Cardiac fibroblast (primary cell): ENCODE data around the gene SBK1.
"Not testable (repeated sequence)": the region's sequence is repeated elsewhere in the genome, so short reads cannot be mapped to it uniquely, and the experiment has no call there.

Experiments used
- DNase-seq, 2 donors: peaks; one replicate each; pipeline versions ENCODE4 v3.0.0 to v3.0.0-alpha.2; 2010; ENCODE audit warnings: low read depth in 2 of 2
- H3K4me3 ChIP-seq, 2 donors: replicated peaks in 1 of 2; 1 replicate in 1 of 2; 2 replicates in 1 of 2; pipeline ENCODE4 v1.5.1; 2011; ENCODE audit warnings: low read depth in 2 of 2, low read length in 2 of 2, mild to moderate bottlenecking in 2 of 2, moderate library complexity in 1 of 2
- CTCF ChIP-seq: IDR thresholded peaks from one replicate; pipeline ENCODE4 v1.5.1; 2011; ENCODE audit warnings: low read depth, mild to moderate bottlenecking, low read length, inconsistent platforms

Gene SBK1

DNA sequence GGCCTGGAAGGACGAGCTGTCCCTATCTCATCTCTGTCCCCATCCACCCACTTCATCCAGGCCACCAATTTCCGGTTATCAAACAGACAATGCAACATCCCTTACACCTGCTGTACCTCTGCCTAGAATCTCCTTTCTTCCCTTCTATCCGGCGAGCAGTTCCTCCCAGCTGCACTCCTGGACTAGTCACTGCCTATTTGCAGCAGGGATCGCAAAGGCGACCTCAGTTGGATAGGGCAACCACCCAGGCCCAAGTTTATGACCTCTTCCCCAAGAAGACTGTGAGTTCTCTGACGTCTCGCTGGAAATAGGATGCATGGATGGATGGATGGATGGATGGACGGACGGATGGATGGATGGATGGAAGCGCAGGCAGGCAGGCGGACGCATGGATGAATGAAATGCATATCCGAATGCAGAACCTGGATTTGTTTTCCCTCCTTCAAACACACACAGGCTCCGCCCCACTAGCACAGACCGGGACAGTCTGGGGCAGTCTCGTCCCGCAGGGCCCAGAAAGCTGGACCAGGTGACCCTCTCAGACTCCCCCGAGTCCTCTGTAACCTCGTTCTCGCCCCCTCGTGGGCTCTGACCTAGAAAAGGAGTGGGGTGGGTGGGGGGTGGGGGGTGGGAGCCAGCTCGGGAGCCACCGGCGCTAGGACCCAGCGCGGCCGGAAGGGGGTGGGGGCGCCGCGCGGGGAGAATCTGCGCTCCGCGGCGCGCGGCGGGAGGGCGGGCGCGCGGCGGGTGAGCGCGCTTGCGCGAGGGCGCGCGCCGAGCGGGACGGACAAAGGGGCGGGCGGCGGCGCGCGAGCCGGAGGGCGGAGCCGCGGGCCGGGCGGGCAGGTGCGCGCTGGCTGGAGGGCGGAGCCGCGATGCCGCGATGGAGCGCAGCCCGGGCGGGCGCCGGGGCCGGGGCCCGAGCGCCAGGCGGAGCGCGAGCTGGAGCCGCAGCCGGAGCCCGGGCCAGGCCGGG, at the start of gene SBK1:
Gene SBK1 (plus strand): TSS at position 875 of the 976 bp plus-strand sequence. CDS start 24,867 bp downstream, outside the sequence.
- no peak for TF ChIP-seq CTCF

GRCh38 chr16:28249483-28249882, 42.8 kb upstream of the SBK1 start:
- not testable (repeated sequence) for DNase-seq, H3K4me3 ChIP-seq

More for the DNA sequence above, at the start of gene SBK1:
- peak within 1 kb of the TSS; percentile 49 for H3K4me3 ChIP-seq
- DNase-seq = peak; percentile 36 to 45

- no peak for TF ChIP-seq CTCF
- H3K4me3 ChIP-seq = no peak overlapping the region
- DNase-seq = no peak
These were observed 41.3 kb upstream of the SBK1 start for GRCh38 chr16:28250999-28251398.

DNA sequence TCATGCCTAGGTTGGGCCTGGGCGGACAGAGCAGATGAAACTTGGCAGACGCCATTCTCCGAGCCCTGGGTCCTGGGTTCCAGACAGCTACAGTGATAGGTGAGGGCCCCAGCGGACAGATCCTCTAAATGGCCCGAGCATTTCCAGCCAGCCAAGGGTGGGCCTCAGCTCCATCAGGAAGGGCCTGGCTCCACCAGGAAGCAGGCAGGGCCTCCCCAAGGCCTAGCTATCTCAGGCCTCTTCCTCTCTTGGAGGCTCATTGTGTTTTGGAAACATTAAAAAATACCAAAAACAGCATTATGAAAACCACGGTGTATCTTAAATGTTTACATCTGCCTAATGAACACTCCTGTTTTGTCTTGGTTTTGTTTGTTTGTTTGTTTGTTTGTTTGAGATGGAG, 38.2 kb upstream of the SBK1 start:
- TF ChIP-seq CTCF = no peak
- no peak overlapping the region for H3K4me3 ChIP-seq
- no peak for DNase-seq

DNA sequence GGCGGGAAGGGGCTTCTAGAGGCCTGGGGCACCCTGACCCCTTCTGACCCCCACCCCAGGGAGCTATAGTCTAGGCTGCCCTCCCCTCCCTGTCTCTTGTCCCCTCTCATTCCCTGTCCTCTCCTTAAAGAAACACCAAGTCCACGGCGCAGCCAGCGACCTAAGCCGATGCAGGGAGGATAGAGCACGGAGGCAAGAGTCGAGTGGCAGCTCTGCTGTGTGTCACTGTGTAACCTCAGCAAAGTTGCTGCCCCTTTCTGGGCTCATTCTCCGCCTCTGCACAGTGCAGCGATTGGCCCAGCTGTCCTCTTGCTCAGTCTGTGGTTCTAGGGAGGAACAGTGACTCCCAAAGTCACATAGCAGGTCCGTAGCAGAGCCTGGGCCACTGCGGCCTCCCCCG, 36.5 kb upstream of the SBK1 start:
- no peak for DNase-seq
- no peak for TF ChIP-seq CTCF
- no peak overlapping the region for H3K4me3 ChIP-seq

GRCh38 chr16:28257256-28257655, 35.1 kb upstream of the SBK1 start:
- DNase-seq = no peak
- TF ChIP-seq CTCF = no peak
- no peak overlapping the region for H3K4me3 ChIP-seq

DNA sequence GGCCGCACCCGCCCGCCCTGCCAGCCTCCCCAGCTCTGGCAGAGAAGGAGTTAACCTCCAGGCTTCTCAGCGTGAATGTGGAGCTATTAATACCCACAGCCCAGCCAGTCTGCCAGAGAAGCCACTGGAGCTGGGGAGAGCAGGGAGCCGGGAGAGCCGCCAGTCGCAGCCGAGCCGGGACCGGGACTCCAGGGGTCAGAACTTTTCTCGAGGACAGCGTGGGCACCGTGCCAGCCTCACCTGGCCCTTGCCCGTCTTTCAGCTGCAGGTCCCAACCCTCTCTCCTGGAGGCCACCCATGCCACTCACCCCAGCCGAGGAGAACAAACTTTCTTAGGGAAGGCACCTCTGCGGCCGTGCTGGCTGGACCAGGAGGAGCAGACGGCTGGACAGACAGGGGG, 33.8 kb upstream of the SBK1 start:
- TF ChIP-seq CTCF = no peak
- H3K4me3 ChIP-seq = no peak overlapping the region
- peak; percentile 8 to 26 for DNase-seq
